Measurements from ENCODE around the gene ICAM1. TPM values are rescaled to one million over a fixed set of nuclear protein-coding genes. Genes with fewer than 3 reads are reported as not detected.

ICAM1 gene
- total and polyA plus RNA-seq, 2 of the 13 experiments (the other 11 are each of a cell fraction or from before 2014, with no cell fraction given) = 37.9 to 98.4 TPM

- TF ChIP-seq ATF7 (IDR thresholded peaks at IDR 0.05) (no peak), ATF7 (CRISPR knock-in tag; IDR thresholded peaks at IDR 0.05) (no peak), ZNF564 (CRISPR knock-in tag; IDR thresholded peaks at IDR 0.05) (peak; percentile 79), GPBP1L1 (CRISPR knock-in tag; IDR thresholded peaks at IDR 0.05) (no peak), ZNF616 (CRISPR knock-in tag; IDR thresholded peaks at IDR 0.05; ENCODE audit: low read depth) (no peak; the same call in 1 of the 2 replicates), ZNF710 (CRISPR knock-in tag; IDR thresholded peaks at IDR 0.05; ENCODE audit: borderline replicate concordance) (0 out of 2 replicates have a peak, but pooled peaks have one; percentile 47), SRSF4 (IDR thresholded peaks at IDR 0.05; ENCODE audit: low read depth, low read length, poor library complexity, severe bottlenecking) (no peak), ZNF496 (CRISPR knock-in tag; IDR thresholded peaks at IDR 0.05; ENCODE audit: insufficient replicate concordance) (no peak), MAFG (CRISPR knock-in tag; IDR thresholded peaks at IDR 0.05) (no peak), ZMYM3 (CRISPR knock-in tag; IDR thresholded peaks at IDR 0.05) (no peak), ZNF713 (CRISPR knock-in tag; IDR thresholded peaks at IDR 0.05) (no peak), ZNF343 (CRISPR knock-in tag; IDR thresholded peaks at IDR 0.05) (0 out of 2 replicates have a peak, but pooled peaks have one; percentile 67), ZNF687 (CRISPR knock-in tag; IDR thresholded peaks at IDR 0.05) (peak; percentile 78), RORA (CRISPR knock-in tag; IDR thresholded peaks at IDR 0.05) (no peak)
- TF ChIP-seq, protein P1, sequence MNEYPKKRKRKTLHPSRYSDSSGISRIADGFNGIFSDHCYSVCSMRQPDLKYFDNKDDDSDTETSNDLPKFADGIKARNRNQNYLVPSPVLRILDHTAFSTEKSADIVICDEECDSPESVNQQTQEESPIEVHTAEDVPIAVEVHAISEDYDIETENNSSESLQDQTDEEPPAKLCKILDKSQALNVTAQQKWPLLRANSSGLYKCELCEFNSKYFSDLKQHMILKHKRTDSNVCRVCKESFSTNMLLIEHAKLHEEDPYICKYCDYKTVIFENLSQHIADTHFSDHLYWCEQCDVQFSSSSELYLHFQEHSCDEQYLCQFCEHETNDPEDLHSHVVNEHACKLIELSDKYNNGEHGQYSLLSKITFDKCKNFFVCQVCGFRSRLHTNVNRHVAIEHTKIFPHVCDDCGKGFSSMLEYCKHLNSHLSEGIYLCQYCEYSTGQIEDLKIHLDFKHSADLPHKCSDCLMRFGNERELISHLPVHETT (CRISPR knock-in tag; conservative IDR thresholded peaks at IDR 0.05) = no peak; the same call in 1 of the 2 replicates
- TF ChIP-seq, protein P2, sequence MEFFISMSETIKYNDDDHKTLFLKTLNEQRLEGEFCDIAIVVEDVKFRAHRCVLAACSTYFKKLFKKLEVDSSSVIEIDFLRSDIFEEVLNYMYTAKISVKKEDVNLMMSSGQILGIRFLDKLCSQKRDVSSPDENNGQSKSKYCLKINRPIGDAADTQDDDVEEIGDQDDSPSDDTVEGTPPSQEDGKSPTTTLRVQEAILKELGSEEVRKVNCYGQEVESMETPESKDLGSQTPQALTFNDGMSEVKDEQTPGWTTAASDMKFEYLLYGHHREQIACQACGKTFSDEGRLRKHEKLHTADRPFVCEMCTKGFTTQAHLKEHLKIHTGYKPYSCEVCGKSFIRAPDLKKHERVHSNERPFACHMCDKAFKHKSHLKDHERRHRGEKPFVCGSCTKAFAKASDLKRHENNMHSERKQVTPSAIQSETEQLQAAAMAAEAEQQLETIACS (CRISPR knock-in tag; IDR thresholded peaks at IDR 0.05) = no peak
These were observed 63.9 kb downstream of the ICAM1 start (continued) for GRCh38 chr19:10334588-10335351.

Measured in HepG2 (cell line).